GM19193 (cell line): ENCODE results near the gene GLG1.

Experiments used
- POLR2A ChIP-seq: IDR thresholded peaks from 4 replicates; pipeline ENCODE4 v1.6.1; 2011; ENCODE audit not compliant: insufficient read depth, insufficient read length; ENCODE audit errors: extremely low read depth

The GLG1 gene

GRCh38 chr16:74591876-74592650 lies 14.9 kb downstream of the GLG1 start:
- no peak for TF ChIP-seq POLR2A

- TF ChIP-seq POLR2A: no peak
Measured at GRCh38 chr16:74586948-74587347, 20.0 kb downstream of the GLG1 start.

DNA sequence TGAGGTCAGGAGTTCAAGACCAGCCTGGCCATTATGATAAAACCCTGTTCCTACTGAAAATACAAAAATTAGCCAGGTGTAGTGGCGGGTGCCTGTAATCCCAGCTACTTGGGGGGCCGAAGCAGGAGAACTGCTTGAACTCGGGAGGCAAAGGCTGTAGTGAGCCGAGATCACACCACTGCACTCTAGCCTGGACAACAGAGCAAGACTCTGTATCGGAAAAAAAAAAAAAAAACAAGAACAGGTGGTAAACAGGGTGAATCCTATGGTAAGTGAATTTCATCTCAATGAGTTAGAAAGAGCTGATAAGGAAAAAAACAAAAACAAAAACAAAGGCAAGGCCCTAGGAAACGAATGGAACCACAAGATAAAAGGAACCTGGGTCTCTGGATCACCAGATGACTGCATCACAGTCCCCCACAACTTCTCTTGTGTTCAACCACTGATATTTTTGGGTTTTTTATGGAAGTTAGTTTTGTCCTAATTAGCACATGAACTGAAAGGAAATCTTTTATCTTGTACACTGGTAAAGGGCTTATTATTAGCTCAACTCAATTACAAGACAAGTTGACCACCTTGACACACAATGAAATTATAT lies 21.0 kb downstream of the GLG1 start:
- TF ChIP-seq POLR2A: no peak

- no peak for TF ChIP-seq POLR2A
Measured at GRCh38 chr16:74583926-74584666, 22.8 kb downstream of the GLG1 start.

DNA sequence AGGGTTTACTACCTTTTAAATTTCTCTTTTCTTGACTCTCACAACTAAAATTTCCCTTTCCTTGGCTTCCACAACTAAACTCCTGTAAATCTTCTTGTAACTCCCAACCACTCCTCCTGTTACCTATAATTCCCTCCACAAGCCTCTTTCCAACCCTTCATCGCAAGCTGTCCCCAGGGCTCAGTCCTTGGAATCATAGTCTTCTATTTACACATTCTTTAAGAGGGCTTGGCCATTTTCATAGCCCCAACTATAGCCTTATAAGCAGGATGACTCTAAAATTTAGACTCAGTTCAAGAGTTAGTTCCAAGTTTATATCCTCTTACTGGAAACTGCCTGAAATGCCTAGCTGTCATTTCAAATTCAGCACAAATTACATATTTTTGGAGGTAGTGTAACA lies 23.9 kb downstream of the GLG1 start:
- no peak for TF ChIP-seq POLR2A

DNA sequence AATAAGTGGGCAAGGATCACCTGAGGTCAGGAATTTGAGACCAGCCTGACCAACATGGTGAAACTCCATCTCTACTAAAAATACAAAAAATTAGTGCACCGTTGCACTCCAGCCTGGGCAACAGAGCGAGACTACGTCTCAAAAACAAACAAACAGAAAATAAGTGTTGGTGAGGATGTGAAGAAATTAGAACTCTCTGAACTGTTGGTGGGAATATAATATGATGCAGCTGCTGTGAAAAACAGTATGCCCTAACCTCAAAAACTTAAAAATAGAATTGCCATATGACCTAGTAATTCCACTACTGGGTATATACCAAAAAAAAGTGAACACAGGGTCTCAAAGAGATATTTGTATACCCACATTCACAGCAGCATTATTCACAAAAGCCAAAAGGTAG lies 26.1 kb downstream of the GLG1 start:
- TF ChIP-seq POLR2A: no peak

DNA sequence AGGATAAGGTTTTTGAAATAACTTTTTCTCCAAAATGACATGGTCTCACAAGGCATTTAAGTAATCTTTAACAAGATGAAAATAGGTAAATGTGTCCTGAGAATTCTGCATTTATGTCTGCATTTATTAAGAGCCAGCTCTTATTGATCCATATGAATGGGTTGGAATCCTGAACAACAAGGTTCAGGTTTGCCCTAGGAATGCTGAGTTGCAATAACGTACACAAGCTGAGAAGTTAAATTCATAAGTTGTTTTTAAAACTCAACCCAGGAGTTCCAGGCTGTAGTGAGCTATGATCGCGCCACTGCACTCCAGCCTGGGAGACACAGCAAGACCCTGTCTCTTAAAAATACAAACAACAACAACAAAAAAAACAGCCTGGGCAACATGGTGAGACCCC lies 28.1 kb downstream of the GLG1 start:
- no peak for TF ChIP-seq POLR2A

DNA sequence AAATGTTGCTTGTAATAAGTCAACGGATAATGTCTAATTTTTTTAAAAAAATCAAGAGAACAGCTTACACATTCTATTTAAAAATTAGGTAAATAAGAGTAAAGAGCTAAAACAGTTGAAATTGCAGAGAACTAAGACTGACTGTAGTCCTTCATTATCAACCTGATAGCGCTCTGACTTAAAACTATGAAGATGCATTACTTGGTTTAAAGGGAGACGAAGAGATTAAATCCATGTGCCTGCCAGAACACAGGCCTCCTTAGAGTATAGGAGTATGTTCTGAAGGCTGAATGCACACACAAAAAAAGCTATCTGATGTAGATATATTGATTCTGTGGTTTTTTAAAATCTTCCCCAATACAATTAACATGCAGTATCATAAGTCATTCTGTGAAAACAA lies 28.5 kb downstream of the GLG1 start:
- no peak for TF ChIP-seq POLR2A

DNA sequence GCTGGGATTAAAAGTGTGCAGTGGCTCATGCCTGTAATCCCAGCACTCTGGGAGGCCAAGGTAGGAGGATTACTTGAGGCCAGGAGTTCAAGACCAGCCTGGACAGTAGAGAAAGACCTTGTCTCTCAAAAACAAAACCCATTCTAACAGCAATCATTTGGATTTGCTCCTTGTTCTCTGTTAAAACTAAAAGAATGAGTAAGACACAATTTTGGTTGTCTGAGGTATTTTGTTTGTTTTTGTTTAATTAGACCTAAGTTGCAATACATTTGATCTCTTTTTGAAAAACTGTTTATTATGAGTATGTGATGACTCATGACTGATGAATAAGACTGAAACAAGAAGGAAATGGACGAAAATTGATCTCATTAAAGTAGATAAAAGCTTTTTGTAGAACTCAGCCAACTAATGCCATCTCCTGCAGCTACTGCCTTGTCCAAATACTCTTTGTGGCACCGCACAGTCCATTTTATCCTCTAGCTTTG lies 29.0 kb downstream of the GLG1 start:
- no peak for TF ChIP-seq POLR2A

DNA sequence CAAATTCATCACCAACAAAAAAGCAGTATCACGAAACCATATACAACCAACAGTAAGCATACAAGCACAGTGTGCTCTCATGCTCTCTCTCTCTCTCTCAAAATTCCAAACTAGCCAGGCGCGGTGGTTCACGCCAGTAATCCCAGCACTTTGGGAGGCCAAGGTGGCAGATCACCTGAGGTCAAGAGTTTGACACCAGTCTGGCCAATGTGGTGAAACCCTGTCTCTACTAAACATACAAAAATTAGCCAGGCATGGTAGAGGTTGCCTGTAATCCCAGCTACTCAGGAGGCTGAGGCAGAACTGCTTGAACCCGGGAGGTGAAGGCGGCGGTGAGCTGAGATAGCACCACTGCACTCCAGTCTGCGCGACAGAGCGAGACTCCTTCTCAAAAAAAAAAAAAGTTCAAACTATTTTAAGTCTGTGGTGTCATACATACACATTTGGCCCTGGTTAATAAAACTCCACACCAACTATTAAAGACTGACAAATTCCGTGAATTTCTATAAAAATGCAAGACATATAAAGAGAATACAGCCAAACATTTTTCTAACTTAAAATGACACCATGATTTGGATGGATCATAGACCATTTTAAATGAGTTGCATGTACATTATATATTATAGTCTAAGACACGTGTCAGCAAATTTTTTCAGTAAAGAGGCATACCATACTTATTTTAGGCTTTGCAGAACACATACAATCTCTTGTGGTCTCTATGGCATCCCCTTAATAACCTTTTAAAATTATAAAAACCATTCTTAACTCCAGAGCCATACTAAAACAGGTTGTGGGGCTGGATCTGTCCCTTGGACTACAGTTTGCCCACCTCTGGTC lies 30.9 kb downstream of the GLG1 start:
- no peak for TF ChIP-seq POLR2A

DNA sequence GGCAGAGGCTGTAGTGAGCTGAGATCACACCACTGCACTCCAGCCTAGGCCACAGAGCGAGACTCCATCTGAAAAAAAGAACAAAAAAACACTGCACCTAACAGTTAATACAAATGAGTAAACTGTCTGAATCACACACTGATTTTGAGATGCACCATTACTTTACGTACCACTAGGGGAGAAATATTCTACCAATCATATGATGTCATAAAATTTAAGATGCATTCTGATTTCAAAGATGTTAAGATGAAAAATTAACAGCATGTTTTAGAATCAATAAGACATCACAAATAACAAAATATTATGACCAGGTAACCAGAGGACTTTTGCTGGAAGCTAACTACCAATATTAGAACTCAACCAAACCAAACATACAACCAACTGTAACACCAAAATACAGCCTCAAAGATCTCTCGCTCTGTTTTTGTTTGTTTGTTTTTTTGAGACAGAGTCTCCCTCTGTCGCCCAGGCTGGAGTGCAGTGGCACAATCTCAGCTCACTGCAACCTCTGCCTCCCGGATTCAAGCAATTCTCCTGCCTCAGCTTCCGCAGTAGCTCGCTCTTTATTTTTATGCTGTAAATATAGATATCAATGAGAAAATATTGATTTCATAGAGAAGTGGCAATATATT lies 31.6 kb downstream of the GLG1 start:
- no peak for TF ChIP-seq POLR2A

- TF ChIP-seq POLR2A: no peak
Measured at GRCh38 chr16:74574146-74574545, 32.8 kb downstream of the GLG1 start.

DNA sequence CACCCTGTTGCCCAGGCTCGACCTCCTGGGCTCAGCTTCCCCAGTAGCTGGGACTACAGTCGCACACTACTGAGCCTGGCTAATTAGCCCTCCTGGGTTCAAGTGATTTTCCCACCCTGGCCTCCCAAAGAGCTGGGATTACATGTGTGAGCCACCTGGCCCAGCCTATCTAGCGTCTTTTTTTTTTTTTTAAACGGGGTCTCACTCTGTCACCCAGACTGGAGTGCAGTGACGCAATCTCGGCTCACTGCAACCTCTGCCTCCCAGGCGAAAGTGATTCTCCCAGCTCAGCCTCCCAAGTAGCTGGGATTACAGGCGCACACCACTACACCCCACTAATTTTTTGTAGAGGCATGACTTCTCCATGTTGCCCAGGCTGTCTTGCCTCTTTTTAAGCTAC lies 33.3 kb downstream of the GLG1 start:
- no peak for TF ChIP-seq POLR2A
